Heart left ventricle (tissue), 13 donors: ENCODE results near the gene SEMA4F.

Experiments used
- CTCF ChIP-seq, 12 donors: fragments of 200-600 bp; sonication (generic) in 4 of 12; IDR thresholded peaks; one replicate each; pipeline versions ENCODE4 v1.5.0 to v1.8.0; 2018 to 2022; ENCODE audit warnings: antibody characterized with exemption in 12 of 12, mild to moderate bottlenecking in 5 of 12
- POLR2A ChIP-seq, 2 donors: fragments of 450-650 bp; IDR thresholded peaks; one replicate each; pipeline ENCODE4 v1.6.1; 2017; ENCODE audit warnings: antibody characterized with exemption in 2 of 2, mild to moderate bottlenecking in 2 of 2, moderate library complexity in 2 of 2
- donor health status: ischemic (EF 13 %, LVEDD 7.1; RV severe dilation, severe dysfunction).
- donor health status: DM: no; HTN: yes; CAD: no.
- donor health status: DM: no; HTN: no; CAD: no.
- donor health status: ischemic (EF 25% LVEDD 6.9; RV normal size, moderate dysfunction).
- donor health status: ischemic (EF 25% LVEDD 5.7; RV mildly dilated, moderate dysfunction).
- donor health status: ischemic (EF 35%, LVEDD 5.7; RV mildly dilated, moderate dysfunction).
- donor health status: nonischemic (EF 11% LVEDD 7.7; RV severe dilation, severe dysfunction).
- donor health status: DM: yes; HTN: yes; CAD: no.
- donor health status: PGD.
- donor health status: ischemic (EF 29% LVEDD 5.4; RV normal size, mild dysfunction).
- donor health status: nonischemic (EF 23%, LVEDD 6.1; RV moderate dilation, normal function).

GRCh38 chr2:74673826-74674528 is 19.9 kb downstream of the SEMA4F start:
- TF ChIP-seq CTCF (IDR thresholded peaks at IDR 0.05) = no peak
- TF ChIP-seq POLR2A (IDR thresholded peaks at IDR 0.05) = no peak
